T-helper 2 cell treated with Interferon-gamma antibody and Interleukin-4, amounts not matched to agents 5 μg/mL and 100 μg/mL, for 36 hours (primary cell): ENCODE data around the gene SKP2.
"Not testable (repeated sequence)": the region's sequence is repeated elsewhere in the genome, so short reads cannot be mapped to it uniquely, and the experiment has no call there.

ENCODE experiments used
- DNase-seq: peaks from one replicate; pipeline ENCODE4 v3.0.0; 2021; ENCODE audit warnings: low spot score
- H3K27ac Mint-ChIP-seq: one replicate; pipeline ENCODE4 v1.8.0; 2021; ENCODE audit warnings: mild to moderate bottlenecking, mixed read lengths
- H3K27me3 Mint-ChIP-seq: one replicate; pipeline ENCODE4 v1.8.0; 2021; ENCODE audit warnings: low read depth, mixed read lengths
- H3K36me3 Mint-ChIP-seq: one replicate; pipeline ENCODE4 v1.8.0; 2021; ENCODE audit warnings: low read depth, mixed read lengths
- H3K4me1 Mint-ChIP-seq: one replicate; pipeline ENCODE4 v1.8.0; 2021; ENCODE audit warnings: low read depth, mixed read lengths
- H3K4me3 Mint-ChIP-seq: one replicate; pipeline ENCODE4 v1.8.0; 2022; ENCODE audit warnings: mild to moderate bottlenecking, moderate library complexity, mixed read lengths
- H3K9me3 Mint-ChIP-seq: one replicate; pipeline ENCODE4 v1.8.0; 2021; ENCODE audit warnings: mixed read lengths

Gene SKP2

DNA sequence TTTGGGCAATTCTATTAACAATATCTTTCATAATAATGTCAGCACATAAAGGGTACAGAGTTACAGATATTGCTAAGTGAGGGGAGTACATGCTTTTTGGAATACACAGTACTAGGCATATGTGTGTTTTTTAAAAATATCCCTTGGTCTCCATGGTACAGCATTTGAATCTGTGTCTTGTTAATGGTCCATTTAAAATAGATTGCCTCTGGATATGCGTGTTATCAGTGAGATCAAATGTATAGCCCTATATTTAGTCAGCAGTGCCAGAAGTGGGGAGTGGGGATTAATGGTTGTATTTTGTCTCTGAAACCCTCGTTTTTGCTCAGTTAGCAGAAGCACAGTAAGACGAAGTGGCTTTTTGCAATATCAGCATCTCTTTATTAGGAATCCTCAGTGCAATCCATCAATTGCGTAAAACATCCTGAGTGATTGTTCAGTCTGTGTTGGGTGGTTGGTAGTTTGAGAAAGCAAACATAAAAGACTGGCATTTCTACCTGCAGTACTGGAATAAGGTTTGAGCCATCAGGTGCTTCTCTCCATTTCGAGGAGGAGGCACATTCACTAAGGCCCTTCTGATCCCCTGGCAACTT is 19.0 kb downstream of the SKP2 start:
- DNase-seq = no peak
- no peaks in the 10 kb centered on the region for H3K27me3 Mint-ChIP-seq
- H3K4me1 Mint-ChIP-seq = peaks cover 15% of the 10 kb centered on the region
- peaks cover 70% of the 10 kb centered on the region for H3K36me3 Mint-ChIP-seq
- no peak overlapping the region for H3K4me3 Mint-ChIP-seq
- H3K9me3 Mint-ChIP-seq = no peaks in the 10 kb centered on the region
- H3K27ac Mint-ChIP-seq = no peak overlapping the region

DNA sequence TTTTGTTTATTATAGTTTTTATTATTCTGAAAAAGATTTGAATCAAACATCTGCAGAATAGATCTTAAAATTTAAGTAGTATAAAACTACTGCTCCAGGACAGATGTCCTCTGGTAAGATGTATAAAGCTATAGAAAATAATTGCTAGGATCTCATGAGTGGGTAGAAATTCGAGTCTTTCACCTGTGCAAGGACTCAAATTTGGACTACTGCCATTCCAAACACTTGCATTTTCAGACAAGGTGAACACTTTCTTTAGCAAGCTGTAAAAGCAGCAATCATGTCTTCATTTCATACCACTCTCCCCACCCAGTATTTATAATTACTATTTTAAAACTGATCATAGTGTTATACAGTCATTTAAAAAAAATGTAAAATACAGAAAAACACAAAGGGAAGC is 20.7 kb downstream of the SKP2 start:
- H3K9me3 Mint-ChIP-seq = no peaks in the 10 kb centered on the region
- no peak overlapping the region for H3K4me3 Mint-ChIP-seq
- H3K4me1 Mint-ChIP-seq = peaks cover 13% of the 10 kb centered on the region
- H3K27me3 Mint-ChIP-seq = no peaks in the 10 kb centered on the region
- no peak overlapping the region for H3K27ac Mint-ChIP-seq
- H3K36me3 Mint-ChIP-seq = peaks cover 64% of the 10 kb centered on the region
- DNase-seq = no peak

DNA sequence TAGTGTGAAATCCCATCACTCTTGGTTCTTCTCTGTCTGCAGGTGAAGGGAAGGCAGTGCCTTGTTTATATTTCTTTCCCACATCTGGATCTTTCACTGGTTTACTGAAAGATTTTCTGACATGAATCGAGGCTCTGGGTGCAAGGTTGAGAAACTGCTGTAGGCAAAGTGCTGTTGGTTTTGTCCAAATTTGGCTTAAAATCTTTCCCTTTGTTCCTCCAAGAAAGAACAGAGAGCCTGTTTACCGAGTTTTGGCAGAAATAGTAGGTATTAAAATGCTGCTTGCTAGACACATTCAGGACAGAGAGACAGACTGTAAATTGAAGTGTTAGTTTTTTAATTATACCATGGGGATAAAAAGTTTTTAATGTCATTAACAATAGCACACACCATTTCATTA is 21.5 kb downstream of the SKP2 start:
- no peak for DNase-seq
- Mint-ChIP-seq H3K36me3 (peaks cover 59% of the 10 kb centered on the region), H3K27me3 (no peaks in the 10 kb centered on the region), H3K4me3 (no peak overlapping the region), H3K9me3 (no peaks in the 10 kb centered on the region), H3K27ac (no peak overlapping the region), H3K4me1 (peaks cover 7% of the 10 kb centered on the region)

DNA sequence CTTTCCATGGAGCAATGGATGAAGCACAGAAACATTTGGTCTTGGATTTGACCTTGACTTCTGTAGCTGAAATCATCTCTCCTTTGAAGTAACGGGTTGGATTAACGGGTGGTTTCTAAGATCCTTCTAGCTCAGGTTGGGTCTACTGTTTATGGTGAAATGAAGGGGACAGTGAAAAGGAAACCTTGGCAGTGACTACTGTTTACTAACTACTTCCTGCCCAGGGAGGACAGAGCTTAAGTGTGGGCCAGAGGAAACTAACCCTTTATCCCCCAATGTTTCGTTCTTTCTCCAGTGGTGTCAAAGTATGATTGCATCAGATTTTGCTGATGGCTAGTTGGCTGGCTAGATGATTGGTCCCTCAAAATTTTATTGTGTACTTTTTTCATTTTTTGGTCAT is 22.2 kb downstream of the SKP2 start:
- DNase-seq = no peak
- Mint-ChIP-seq H3K9me3 (no peaks in the 10 kb centered on the region), H3K36me3 (peaks cover 58% of the 10 kb centered on the region), H3K4me1 (peaks cover 4% of the 10 kb centered on the region), H3K4me3 (no peak overlapping the region), H3K27me3 (no peaks in the 10 kb centered on the region), H3K27ac (no peak overlapping the region)

DNA sequence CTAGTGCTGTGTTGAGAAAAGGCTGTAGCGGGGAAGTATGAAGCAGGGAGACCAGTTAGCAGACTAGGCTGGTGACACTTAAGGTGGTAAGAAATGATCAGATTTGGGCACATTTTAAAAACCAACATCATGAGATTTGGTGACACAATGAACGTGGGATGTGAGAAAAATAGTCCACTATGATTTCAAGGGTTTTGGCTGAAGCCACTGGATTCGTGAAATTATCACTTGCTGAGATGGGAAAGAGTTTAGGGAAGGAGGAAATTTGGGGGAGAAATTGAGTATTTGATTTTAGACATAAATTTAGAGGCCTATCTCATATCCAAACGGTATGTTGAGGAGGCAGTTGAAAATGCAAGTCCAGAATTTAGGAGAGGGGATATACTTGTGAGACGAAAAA is 23.1 kb downstream of the SKP2 start:
- Mint-ChIP-seq H3K4me1 (peaks cover 4% of the 10 kb centered on the region), H3K9me3 (no peaks in the 10 kb centered on the region), H3K27ac (no peak overlapping the region), H3K36me3 (peaks cover 58% of the 10 kb centered on the region), H3K4me3 (no peak overlapping the region), H3K27me3 (no peaks in the 10 kb centered on the region)
- DNase-seq = no peak

DNA sequence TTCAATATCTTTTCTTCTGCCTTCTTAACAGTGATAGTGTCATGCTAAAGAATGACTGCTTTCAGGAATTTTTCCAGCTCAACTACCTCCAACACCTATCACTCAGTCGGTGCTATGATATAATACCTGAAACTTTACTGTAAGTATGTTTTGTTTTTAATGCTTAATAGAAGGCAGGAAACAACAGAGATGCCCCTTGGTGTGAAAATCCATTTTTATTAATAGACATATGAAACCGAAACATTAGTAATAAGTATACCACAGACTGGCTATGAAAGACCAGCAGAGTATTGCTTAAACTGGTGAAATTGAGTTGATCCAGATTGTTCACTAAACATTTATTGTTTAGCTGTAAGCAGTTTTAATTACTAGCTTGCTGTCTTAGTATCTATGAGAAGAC is 25.2 kb downstream of the SKP2 start:
- H3K4me3 Mint-ChIP-seq = no peak overlapping the region
- H3K36me3 Mint-ChIP-seq = peaks cover 61% of the 10 kb centered on the region
- DNase-seq = no peak
- H3K4me1 Mint-ChIP-seq = peaks cover 4% of the 10 kb centered on the region
- no peak overlapping the region for H3K27ac Mint-ChIP-seq
- no peaks in the 10 kb centered on the region for H3K27me3 Mint-ChIP-seq
- no peaks in the 10 kb centered on the region for H3K9me3 Mint-ChIP-seq

DNA sequence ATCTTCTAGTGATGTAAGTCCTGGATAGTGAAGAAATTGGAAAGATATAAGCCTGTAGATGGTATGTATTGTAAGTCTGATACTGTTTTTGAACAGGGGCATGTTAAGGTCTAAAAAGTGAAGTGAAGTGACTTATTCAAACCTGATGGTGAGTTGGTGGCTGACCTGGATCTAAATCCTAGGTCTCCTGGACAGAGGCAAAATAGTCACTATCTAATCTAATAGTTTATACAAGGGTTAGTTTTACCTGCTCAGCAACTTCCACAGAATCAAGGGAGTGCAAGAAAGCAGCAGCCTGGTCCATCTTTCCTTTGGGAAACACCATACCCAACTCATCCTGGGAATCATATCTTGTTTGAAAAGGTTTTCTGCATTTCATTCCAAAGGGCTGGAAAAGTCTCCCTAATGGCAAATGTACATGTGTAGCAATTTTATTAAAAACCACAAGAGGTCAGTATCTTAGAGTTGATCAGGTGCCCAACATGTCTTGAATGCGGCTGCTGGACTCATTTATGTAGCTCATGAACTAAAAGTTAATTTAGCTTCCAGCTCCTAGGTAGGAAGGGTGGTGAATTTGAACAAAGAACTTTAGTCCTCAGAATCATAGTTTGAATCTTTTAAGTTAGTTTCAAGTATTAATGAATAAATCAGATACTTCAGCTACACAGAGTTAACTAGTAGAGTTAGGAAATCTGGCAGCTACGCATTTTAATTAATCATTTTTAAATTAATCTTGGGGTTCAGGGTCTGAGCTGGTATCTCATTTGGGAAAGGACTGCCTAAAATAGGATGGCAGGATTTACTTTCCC is 26.0 kb downstream of the SKP2 start:
- Mint-ChIP-seq H3K36me3 (peaks cover 64% of the 10 kb centered on the region), H3K9me3 (no peaks in the 10 kb centered on the region), H3K4me3 (no peak overlapping the region), H3K4me1 (peaks cover 4% of the 10 kb centered on the region), H3K27me3 (no peaks in the 10 kb centered on the region), H3K27ac (no peak overlapping the region)
- DNase-seq = no peak

DNA sequence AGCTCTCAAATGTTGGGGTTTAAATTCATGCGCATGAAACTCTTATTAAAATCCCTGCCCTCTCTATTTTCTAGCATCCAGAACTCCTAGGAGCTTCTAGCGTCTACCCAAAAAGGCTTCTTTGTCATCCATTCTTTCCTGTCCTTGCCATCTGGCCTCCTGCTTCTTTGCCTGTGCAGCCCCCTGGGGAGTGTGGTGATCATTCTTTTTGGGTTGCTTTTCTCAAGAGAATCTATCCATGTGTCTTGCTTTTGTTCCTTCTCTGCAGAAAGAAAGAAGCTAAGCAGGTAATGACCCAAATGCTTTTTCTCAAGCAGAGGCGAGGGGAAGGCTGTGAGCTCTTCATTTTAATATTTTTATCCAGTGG is 26.6 kb downstream of the SKP2 start:
- no peak overlapping the region for H3K27ac Mint-ChIP-seq
- H3K36me3 Mint-ChIP-seq = peaks cover 65% of the 10 kb centered on the region

DNA sequence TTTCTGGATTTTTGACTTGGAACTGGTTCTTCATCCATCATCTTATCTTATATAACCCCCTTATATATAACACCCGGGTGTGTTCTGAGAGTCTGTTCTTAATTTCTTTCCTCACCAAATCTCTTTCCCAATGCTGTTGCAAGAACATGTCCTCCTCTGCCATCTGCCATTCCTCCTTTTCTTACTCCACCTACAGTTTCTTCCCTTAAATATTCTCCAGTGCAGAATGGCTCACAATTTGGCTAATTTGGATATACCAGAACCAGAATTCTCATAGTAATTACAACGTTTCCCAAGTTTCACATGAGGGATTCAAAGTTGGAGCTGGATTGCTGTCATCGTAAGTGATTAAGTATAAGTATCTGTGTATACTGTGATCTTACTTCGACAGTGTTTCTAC is 28.0 kb downstream of the SKP2 start:
- Mint-ChIP-seq H3K4me1 (peaks cover 2% of the 10 kb centered on the region), H3K4me3 (no peak overlapping the region), H3K9me3 (no peaks in the 10 kb centered on the region), H3K36me3 (peaks cover 60% of the 10 kb centered on the region), H3K27ac (no peak overlapping the region), H3K27me3 (no peaks in the 10 kb centered on the region)
- DNase-seq = no peak

More for the DNA sequence above, 26.6 kb downstream of the SKP2 start:
- no peaks in the 10 kb centered on the region for H3K27me3 Mint-ChIP-seq
- peaks cover 4% of the 10 kb centered on the region for H3K4me1 Mint-ChIP-seq
- no peak overlapping the region for H3K4me3 Mint-ChIP-seq
- H3K9me3 Mint-ChIP-seq = no peaks in the 10 kb centered on the region
- no peak for DNase-seq

DNA sequence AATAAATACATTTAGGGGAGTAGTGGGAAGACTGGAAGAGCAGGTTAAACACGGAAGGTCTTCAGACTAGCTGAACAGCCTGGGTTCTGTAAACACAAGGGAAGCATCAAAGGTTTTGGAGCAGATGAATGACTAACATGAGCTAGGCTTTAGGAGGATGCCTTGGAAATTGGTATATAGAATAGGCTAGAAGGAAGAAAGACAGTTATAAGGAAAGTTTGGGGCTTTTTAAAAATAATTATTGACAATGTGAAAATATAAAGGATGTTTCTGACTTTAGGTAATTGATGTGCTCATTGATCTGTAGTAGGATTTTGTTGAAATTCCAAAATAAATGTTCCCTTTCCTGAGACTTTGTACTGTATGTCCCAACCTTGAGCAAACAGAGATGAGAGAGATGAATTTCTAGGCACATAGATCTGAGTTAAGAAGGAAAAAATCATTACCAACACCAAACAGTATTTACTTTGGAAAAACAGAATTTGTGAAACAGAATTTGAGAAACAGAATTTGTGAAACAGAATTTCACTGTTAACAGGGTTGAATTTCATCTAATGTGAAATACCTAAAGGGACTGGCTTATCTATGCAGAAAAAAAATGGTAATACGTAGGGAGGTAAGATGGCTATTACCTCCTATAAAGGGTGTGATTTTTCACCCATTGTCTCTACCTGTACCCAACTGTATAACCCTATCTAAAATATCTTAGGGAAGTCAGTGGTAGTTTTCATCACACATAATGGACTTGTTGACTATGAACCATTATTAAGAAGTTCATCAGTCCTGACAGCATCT is 28.8 kb downstream of the SKP2 start:
- no peak overlapping the region for H3K27ac Mint-ChIP-seq
- H3K9me3 Mint-ChIP-seq = no peaks in the 10 kb centered on the region
- no peaks in the 10 kb centered on the region for H3K4me1 Mint-ChIP-seq
- no peaks in the 10 kb centered on the region for H3K27me3 Mint-ChIP-seq
- H3K36me3 Mint-ChIP-seq = peaks cover 61% of the 10 kb centered on the region
- no peak overlapping the region for H3K4me3 Mint-ChIP-seq
- DNase-seq = no peak

DNA sequence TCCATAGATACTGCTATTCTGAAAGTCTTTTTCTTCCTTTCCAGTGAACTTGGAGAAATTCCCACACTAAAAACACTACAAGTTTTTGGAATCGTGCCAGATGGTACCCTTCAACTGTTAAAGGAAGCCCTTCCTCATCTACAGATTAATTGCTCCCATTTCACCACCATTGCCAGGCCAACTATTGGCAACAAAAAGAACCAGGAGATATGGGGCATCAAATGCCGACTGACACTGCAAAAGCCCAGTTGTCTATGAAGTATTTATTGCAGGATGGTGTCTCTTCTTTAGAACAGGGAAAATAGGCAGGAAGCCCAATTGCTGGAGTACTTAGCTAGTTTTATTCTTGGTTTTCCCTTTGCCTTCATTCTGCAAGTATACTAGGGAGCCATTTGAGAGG is 29.9 kb downstream of the SKP2 start:
- no peak for DNase-seq
- Mint-ChIP-seq H3K4me1 (no peaks in the 10 kb centered on the region), H3K27ac (no peak overlapping the region), H3K9me3 (no peaks in the 10 kb centered on the region), H3K4me3 (no peak overlapping the region), H3K27me3 (no peaks in the 10 kb centered on the region), H3K36me3 (peaks cover 66% of the 10 kb centered on the region)

DNA sequence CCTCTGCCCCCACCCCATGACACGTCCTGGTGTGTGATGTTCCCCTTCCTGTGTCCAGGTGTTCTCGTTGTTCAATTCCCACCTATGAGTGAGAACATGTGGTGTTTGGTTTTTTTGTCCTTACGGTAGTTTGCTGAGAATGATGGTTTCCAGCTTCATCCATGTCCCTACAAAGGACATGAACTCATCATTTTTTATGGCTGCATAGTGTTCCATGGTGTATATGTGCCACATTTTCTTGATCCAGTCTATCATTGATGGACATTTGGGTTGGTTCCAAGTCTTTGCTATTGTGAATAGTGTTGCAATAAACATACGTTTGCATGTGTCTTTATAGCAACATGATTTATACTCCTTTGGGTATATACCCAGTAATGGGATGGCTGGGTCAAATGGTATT is 32.5 kb downstream of the SKP2 start:
- not testable (repeated sequence) for H3K4me3 Mint-ChIP-seq, H3K9me3 Mint-ChIP-seq, H3K27me3 Mint-ChIP-seq, H3K27ac Mint-ChIP-seq, DNase-seq, H3K4me1 Mint-ChIP-seq
- peaks cover 72% of the 10 kb centered on the region for H3K36me3 Mint-ChIP-seq

DNA sequence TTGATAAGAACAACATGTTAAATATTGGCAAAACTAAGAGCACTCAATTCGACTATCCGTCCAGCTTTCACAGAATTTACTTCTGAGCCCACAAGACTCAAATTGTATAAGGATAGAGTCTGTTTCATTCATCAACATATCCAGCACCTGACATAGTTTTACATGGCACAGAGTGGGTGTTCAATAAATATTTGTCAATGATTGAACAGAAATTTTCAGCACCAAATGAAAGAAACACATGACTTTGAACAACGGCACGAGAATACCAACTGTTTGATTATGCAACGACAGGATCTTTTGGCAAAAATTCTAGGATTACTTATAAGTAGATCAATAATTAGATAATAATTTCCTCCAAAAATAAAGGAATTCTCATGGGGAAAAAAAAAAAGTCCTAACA is 41.8 kb downstream of the SKP2 start:
- Mint-ChIP-seq H3K9me3 (no peaks in the 10 kb centered on the region), H3K27ac (no peak overlapping the region), H3K4me1 (no peaks in the 10 kb centered on the region), H3K36me3 (peaks cover 32% of the 10 kb centered on the region), H3K4me3 (no peak overlapping the region), H3K27me3 (no peaks in the 10 kb centered on the region)
- no peak for DNase-seq

DNA sequence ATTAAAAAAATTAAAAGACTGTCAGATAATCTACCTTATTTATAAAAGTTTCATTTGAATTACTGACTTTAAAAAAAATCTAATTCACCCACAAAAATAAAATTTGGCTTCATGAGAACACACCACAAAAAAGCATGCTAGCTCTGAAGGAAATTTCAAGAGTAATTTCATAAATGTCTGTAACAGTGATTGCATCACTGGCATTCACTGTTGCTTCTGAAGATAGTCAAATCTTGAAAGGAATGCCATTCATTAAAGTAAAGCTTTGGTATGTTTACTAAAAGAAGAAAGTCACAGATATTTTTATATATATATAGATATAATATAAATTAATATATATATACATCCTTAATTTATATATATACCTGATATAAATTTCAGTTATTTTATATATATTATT is 46.4 kb downstream of the SKP2 start:
- H3K27ac Mint-ChIP-seq = no peak overlapping the region
- DNase-seq = no peak
- H3K4me1 Mint-ChIP-seq = no peaks in the 10 kb centered on the region
- peaks cover 12% of the 10 kb centered on the region for H3K36me3 Mint-ChIP-seq
- H3K27me3 Mint-ChIP-seq = no peaks in the 10 kb centered on the region
- H3K4me3 Mint-ChIP-seq = no peak overlapping the region
- H3K9me3 Mint-ChIP-seq = no peaks in the 10 kb centered on the region
